ENCODE results near the gene FZD10. TPM values are rescaled to one million over a fixed set of nuclear protein-coding genes. Genes with fewer than 3 reads are reported as not detected.

The FZD10 gene
- total RNA-seq, 6 donors from 2014 or later, result 0.46 to 2.6 (median 1.1) TPM; not detected in 1

DNA sequence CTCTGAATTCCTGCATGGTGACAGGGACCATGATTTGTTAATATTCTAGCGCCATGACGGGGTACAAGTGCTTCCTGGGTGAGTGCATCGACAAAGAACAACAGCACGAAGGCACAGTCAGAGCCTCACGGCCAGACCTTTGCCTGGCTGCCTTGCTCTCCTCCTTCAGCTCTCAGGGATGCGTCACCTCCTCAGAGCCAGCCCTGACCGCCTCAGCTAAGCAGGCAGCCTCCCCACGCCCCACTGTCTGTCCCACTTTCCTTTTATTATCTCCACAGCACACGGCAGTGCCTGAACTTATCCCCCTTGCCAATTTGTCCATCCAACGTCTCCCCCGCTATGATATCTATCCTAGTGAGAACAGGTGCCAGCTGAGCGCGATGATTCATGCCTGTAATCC is 16.5 kb upstream of the FZD10 start:
- H3K36me3 ChIP-seq, result no peaks in the 10 kb centered on the region
- no peak for ATAC-seq (ENCODE audit: low FRiP score in 2 of 2)
- H3K4me1 ChIP-seq, result no peaks in the 10 kb centered on the region
- no peak for DNase-seq
- H3K27ac ChIP-seq, result no peak overlapping the region
- TF ChIP-seq, protein P1, sequence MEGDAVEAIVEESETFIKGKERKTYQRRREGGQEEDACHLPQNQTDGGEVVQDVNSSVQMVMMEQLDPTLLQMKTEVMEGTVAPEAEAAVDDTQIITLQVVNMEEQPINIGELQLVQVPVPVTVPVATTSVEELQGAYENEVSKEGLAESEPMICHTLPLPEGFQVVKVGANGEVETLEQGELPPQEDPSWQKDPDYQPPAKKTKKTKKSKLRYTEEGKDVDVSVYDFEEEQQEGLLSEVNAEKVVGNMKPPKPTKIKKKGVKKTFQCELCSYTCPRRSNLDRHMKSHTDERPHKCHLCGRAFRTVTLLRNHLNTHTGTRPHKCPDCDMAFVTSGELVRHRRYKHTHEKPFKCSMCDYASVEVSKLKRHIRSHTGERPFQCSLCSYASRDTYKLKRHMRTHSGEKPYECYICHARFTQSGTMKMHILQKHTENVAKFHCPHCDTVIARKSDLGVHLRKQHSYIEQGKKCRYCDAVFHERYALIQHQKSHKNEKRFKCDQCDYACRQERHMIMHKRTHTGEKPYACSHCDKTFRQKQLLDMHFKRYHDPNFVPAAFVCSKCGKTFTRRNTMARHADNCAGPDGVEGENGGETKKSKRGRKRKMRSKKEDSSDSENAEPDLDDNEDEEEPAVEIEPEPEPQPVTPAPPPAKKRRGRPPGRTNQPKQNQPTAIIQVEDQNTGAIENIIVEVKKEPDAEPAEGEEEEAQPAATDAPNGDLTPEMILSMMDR (IDR thresholded peaks at IDR 0.05), result no peak
- H3K27me3 ChIP-seq, result no peaks in the 10 kb centered on the region
- no peak overlapping the region for H3K4me3 ChIP-seq
- no peaks in the 10 kb centered on the region for H3K9me3 ChIP-seq
- WGBS, 2 donors, result 72 to 74% methylated on average over 13 of the region's 13 CpGs

DNA sequence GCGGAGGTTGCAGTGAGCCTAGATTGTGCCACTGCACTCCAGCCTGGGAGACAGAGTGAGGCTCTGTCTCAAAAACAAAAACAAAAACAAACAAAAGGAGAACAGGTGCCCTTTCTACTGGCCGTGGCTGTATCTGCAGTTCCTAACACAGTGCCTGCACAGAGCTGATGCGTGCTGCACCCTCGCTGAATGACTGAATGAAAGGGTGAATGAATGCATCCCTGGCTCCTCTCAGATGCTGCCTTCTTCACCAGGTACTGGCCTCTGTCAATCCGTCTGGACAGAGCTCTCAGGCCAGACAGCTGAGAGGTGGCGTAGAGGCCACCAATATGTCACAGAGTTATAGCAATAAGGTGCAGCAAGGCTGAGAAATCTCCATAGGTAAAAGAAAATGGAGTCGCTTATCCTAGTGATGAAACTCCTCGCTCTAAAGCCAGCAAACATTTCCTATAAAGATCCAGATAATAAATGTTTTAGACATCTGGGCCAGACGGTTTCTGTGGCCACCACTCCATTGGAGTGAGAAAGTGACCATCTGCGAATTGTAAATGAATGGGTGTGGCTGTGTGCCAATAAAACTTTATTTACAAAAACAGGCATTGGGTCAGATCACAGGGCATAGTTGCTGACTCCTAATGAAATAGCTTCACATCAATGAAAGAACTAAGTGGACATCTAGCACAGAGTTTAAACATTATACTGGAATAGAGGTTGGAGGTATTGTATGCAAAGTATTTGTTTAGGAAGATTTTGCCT is 15.9 kb upstream of the FZD10 start:
- Histone ChIP-seq H3K9me3 (no peaks in the 10 kb centered on the region), H3K27ac (no peak overlapping the region), H3K36me3 (no peaks in the 10 kb centered on the region), H3K4me1 (no peaks in the 10 kb centered on the region), H3K27me3 (no peaks in the 10 kb centered on the region), H3K4me3 (no peak overlapping the region)
- DNase-seq (no peak), ATAC-seq (ENCODE audit: low FRiP score in 2 of 2) (no peak)
- WGBS, 2 donors, result 63 to 72% methylated on average over 10 of the region's 10 CpGs
- TF ChIP-seq POLR2AphosphoS5 (IDR thresholded peaks at IDR 0.05), result no peak
- no peak for TF ChIP-seq POLR2A (IDR thresholded peaks at IDR 0.05)
- TF ChIP-seq, protein P1 (IDR thresholded peaks at IDR 0.05), result no peak
- no peak for TF ChIP-seq EP300 (IDR thresholded peaks at IDR 0.05)

DNA sequence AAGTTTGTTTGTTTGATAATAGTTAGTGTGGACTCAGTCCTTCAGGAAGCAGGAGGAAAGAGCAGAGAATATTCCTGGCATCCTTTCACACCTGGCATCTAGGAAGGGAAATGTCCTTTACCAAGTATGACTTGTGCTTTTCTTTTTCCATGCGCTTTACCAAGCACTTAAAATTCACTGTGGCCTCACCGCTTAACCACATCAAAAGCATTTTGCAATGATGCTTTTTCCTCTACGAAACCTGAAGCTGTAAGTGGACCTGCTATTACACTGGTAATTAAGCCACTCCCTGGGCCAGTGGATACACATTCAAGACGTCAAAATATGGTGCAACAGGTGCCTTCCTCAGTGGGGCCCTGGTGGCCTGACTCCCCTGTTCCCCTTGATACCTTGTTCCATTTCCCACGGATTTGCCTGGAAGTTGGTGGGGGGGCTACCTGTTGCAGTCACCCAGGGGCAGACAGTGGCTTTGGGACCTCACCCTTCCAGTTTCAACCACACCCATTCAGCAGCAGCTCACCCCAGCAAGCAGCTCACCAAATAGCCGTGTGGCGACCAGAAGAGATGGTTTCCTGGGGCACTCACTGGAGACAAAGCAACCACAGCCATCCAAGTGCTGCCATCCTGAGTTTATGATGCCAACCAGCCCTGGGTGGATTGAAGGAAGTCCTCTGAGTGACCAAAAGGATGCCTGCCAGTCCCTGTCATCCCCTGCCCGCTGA is 14.2 kb upstream of the FZD10 start:
- DNase-seq, result no peak
- no peak for TF ChIP-seq POLR2AphosphoS5 (IDR thresholded peaks at IDR 0.05)
- TF ChIP-seq, protein P1 (IDR thresholded peaks at IDR 0.05), result no peak
- no peak for TF ChIP-seq EP300 (IDR thresholded peaks at IDR 0.05)
- TF ChIP-seq POLR2A (IDR thresholded peaks at IDR 0.05), result no peak
- Histone ChIP-seq H3K27ac (no peak overlapping the region), H3K9me3 (no peaks in the 10 kb centered on the region), H3K36me3 (no peaks in the 10 kb centered on the region), H3K4me3 (no peak overlapping the region), H3K27me3 (no peaks in the 10 kb centered on the region), H3K4me1 (no peaks in the 10 kb centered on the region)
- WGBS, 2 donors, result 48 to 50% methylated on average over 8 of the region's 8 CpGs
- ATAC-seq (ENCODE audit: low FRiP score in 2 of 2), result no peak

DNA sequence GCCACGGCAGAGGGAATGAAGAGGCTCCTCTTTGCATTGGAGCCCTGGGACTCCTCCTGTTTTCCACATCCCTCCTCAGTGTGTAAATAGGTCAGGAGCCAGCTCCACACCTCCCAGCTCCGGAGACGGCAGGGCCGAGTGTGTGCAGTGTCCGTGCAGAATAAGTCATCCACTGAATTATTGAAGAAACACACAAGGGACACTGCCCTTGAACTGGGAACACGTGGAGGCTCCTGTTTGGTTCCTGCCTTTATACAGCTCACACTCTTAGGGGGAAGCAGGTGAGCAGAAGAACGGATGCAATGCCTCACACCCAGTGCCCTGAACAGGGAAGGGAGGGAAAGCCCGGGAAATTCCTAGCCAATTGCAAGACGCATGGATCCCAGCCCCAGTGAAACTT is 10.4 kb upstream of the FZD10 start:
- Histone ChIP-seq H3K4me1 (no peaks in the 10 kb centered on the region), H3K27ac (no peak overlapping the region), H3K9me3 (no peaks in the 10 kb centered on the region), H3K36me3 (no peaks in the 10 kb centered on the region), H3K27me3 (no peaks in the 10 kb centered on the region), H3K4me3 (no peak overlapping the region)
- ATAC-seq (ENCODE audit: low FRiP score in 2 of 2), result no peak
- DNase-seq, result no peak
- 79 to 81% methylated on average over 8 to 9 of the region's 9 CpGs for WGBS, 2 donors
- no peak for TF ChIP-seq POLR2A (IDR thresholded peaks at IDR 0.05)
- TF ChIP-seq, protein P1 (IDR thresholded peaks at IDR 0.05), result no peak
- no peak for TF ChIP-seq POLR2AphosphoS5 (IDR thresholded peaks at IDR 0.05)
- TF ChIP-seq EP300 (IDR thresholded peaks at IDR 0.05), result no peak

All from upper lobe of left lung (tissue), 6 donors.